Stimulated activated CD4-positive, alpha-beta T cell treated with anti-CD3 and anti-CD28 coated beads, Interleukin-1b, Interleukin-23, amount 100 ng/mL, for 4 hours (primary cell): ENCODE results near the gene NOP9.

Experiments used
- DNase-seq, 2 donors: peaks; one replicate each; pipeline ENCODE4 v3.0.0-alpha.2; 2020; ENCODE audit warnings: low read depth in 2 of 2

Gene NOP9

DNA sequence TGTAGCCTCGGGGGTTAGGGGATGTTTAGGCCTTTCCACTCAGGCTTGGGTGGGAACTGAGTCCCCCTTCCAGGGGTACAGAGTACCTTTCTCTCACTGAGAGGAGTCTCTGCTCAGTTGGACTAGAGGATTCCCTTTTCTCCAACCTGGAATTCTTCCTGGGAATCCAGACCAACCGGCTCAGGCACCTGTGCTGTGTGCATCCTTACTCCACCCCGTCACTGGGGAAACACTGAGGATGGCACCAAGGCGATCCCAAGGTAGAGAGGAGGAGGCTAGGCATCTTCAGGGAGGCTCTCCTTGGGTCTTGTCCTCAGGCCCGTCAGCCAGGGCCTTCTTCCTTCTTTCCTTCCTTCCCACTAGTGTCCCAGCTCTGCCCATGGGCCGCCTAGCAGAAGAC is 35.8 kb upstream of the NOP9 start:
- no peak for DNase-seq

DNA sequence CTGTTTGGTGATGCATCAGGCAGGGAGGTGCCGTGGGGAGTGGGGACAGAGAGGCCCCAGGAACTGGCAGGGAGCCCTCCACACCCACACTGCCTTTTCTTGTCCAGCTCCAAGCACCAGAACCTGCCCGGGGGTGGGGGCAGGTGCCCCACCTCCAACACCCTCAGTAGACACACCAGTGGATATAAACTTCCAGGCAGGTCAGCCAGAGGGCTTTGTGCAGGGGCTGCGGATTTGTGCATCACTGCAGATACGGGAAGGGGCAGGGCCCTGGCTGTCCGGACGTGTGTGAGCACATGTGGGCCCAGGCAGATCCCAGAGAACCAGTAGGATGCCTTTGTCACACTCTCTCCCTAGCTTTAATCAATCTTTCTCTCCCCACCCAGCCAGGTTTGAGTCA is 35.4 kb upstream of the NOP9 start:
- no peak for DNase-seq

DNA sequence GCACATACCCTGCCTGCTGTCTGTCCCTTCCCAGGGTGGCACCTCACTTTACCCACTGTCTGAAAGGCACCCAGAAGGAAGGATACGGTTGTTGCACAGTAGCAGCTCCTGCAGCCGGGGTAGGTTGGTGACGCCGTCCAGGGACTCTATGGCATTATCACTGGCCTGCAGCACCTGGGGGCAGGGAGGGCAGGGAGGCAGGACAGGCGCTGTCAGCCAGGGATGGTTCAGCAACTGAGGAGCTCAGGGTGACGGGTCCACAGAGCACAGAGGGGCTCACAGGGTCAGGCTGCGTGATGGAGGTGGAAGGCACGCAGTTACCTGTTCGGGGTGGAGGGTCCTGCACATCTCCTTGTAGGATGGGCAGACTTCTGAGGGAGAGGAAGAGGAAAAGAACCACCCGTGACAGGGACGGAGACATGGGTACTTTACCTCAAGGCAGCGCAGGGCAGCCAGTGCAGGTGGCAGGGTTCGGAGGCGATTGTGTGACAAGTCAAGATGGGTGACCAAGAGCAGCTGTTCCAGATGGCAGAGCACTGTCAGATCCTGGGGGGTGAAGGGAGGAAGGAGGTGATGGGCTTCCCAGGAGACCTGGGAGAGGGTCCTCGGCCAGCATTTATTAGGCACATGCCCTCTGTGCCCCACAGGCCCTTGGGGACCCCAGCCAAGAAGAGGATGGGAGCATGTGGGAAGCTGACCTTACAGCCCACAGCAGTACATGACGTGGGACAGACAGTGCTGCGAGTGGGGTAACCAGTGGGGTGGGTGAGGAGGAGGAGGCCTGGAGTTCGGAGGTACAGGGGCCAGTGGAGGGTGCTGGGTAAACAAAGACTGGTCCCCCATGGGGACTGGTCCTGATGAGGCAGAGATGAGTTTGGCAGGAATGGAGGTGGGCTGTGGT is 33.1 kb upstream of the NOP9 start:
- no peak for DNase-seq

DNA sequence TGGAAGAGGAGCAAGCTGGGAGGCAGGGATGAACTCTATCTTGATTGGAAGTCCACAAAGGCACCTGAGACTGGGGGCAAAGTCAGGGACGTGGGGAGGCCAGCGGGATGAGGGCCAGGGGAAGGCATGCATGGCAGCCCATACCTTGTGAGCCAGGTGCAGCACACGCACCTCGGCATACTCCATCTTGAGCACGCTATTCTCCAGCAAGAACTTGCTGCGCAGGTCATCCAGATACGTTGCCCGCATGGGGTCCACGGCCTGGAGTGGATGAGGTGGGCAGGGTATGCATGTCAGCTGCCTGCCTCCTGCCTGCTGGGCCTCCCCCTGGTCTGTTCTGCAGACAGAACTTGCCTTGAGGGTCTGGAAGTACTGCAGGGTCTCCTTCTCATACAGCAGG is 32.1 kb upstream of the NOP9 start:
- no peak for DNase-seq

DNA sequence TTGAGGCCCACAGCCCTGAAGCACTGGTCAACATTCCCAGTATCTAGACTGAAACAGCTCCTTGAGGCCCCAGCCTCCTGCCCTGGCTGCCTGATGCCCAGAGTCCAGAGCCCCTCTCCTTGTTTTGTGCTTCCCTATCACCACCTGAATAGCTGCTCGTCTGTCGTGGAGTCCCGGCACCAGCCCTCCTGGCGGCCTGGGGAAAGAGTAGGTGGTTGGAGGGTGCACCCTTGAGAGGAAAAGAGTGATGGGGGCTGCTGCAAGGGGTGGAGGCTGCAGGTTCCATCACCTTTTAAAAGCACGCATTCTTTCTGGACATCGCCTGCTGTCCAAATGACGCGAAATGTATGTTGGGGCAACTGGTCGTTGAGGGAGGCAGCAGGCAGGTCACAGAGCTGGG is 31.4 kb upstream of the NOP9 start:
- DNase-seq: no peak

DNA sequence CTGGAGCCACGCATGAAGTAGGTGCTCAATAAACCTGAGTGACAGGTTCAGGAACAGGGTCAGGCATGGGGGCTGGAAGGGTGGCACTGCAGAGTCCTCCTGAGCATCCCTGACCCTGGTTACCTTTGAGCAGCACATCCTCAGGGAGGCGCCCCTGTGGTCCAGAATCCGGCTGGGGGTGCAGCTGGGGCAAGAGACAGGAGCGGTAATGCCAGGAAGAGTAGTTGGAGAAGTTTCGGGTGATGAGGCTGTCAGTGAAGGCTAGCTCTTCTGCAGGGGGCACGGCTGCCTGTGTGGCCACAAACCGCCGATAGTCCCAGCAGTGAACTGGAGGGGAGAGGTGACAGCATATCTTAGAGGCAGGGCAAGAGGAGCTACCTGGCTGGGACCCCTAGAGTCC is 30.3 kb upstream of the NOP9 start:
- no peak for DNase-seq

DNA sequence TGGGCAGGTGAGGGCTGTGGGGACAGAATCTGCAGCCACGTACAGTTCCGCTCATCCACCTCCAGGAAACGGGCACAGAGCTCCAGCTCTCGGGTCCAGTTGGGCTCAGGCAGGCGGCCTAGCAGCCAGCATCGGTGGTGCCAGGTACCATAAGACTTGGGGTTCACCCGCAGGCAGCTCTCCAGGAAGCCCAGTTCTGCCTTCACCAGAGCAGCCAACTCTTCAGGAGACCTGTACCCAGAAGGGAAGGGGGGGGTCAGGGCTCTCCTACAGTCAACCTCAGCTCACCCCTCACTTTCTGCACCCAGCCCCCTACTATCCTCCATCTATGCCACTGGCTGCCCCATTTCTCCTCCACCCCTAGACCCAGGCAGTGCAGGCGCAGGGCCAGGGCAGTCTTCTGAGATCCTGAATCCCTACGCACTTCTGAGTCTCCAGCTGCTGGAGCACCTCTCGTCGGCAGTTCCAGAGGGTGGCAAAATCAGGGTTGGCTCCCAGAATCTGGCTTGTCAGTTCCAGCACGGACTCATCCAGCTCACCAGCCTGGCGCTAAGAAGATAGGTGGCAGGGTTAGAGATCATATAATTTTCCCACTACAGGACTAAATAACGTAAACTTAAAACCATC is 29.6 kb upstream of the NOP9 start:
- no peak for DNase-seq

DNA sequence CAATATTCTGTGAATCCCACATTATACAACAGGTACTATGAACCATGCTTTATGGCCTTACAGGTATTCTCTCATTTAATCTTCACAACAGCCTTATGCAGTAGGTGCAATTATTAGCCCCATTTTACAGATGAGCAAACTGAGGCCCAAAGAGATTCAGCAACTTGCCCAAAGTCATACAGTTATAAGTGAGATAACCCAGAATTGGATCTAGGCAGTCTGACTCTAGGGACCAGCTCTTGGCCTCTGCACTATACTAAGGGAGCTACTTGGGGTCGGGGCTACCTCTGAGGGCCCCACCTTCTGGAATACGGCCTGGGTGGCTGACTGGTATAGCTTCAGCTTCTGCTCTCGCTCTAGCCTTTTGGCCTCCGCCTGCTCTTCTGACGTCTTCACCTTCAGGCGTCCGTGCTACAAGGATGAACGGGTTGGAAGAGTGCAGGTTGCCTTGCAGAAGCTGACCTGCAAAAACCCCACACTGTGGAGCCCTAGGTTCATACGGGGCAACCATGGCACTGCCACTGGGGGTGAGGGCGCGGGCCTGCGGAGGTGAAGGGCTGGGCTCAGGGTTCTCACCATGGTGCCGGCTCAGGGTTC is 29.0 kb upstream of the NOP9 start:
- no peak for DNase-seq

DNA sequence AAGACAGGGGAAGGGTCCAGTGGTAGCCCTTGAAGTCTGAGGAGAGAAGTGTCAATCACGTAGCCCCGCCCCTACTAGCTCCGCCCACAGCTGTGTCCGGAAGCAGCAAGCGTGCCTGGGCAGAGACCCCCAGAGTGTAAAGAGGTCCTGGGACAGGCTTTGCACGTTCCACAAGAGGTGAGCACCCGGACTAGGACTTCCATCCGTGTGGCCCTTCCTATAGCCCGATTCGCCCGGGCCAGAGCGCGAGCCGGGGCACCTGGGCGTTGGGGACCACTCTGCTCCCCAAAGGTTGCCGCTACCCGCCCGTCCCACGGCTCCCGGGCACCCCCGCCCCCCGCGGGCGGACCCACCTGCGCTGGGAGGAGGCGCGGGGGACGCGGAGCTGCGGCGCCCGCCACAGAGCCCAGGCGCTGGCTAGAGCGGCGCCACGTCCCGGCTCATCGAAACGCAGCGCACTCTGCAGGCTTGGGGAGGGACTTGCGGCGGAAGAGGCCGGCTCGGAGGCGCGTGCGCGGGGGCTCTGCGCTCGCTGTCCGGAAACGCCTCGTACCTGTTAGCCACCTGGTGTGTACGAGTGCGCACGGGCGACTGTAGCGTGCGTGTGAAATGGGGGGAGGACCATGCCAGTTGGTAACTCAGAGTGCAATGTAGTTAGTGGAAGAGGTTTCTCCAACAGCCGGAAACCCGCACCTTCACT is 28.4 kb upstream of the NOP9 start, which contains the start of gene RABGGTA:
TSS of gene RABGGTA (minus strand) at position 464 of the 700 bp plus-strand sequence. CDS start 482 bp downstream, outside the sequence.
- peak; percentile 80 to 86 for DNase-seq

DNA sequence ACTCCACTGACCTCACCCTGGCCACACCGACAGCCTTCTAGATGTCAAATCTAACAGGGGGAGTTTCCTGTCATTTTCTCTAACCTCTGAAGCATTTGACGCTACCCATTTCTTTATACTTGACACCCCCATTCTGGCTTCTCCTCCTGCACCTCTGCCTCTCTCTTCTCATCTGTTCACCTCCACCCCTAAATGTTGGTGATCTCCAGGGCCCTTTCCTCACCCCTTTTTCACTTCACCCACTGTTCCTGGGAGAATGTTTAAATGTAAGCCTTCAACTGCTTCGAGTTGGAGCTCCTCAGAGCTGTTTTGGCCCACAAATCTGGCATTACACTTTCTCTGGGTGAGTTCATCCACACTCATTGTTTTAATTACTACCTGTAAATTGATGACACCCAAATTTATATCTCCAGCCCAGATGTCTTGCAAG is 27.8 kb upstream of the NOP9 start:
- DNase-seq: no peak

DNA sequence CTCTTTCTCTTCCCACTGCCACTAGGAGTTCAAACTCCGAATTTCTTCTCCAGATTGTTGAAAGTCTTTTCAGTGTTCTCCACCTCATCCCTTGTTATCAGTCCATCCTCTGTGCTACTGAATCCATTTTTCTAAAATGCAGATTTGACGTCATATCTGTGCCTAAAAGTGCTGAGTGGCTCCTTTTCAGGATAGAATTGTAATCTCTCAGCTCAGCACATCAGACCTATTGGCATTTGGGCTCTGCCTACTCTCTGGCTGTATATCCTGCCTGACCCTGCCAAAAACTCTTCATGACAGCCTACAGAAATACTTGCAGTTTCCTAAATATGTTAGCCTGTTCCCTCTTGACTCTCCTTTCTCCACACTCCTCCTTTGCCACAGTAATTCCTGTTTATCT is 27.2 kb upstream of the NOP9 start:
- DNase-seq: no peak

DNA sequence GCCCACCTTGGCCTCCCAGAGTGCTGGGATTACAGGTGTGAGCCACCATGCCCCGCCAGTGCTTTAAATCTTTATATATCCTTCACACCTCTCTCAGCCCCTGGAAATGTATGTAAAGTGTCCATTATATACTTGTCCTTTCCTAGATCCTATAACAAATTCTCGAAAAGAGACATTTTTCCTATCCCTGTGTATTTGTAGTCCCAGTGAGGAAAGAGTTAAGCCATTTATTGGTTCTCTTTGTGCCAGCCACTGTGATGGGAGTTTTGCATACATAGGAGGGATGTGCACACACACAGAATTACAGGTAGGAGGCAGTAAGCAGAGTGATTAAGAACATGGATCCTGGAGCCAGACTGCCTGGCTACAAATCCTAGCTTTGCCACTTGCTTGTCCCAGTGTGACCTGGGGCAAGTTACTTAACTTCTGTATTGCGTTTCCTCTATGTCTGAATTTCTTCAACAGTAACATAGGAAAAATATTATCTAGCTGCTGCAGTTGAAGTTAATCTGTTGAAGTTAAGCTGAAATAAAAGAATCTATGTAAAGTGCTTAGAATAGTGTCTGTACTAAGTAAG is 26.1 kb upstream of the NOP9 start:
- DNase-seq: no peak

DNA sequence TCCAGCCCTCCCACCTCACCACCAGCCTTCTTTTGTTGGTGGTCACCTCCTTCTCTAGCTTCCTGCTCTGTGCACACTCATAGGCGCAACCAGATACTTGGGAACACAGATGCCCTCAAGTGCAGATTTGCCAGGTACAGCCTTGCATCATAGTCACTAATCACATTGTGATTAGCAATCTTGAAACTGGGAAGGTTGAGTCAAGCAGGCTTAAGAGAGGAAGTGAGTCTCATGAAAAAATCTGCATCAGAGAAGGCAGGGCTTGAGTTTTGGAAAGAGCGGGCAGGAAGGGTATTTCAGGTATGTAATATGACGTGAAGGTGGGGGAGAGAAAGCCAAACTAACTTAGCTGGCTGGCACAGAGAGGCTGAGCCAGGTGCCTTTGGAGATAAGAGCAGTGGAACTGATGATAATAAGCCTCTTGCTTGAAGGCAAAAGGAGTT is 25.5 kb upstream of the NOP9 start:
- DNase-seq: peak; percentile 27 to 48

DNA sequence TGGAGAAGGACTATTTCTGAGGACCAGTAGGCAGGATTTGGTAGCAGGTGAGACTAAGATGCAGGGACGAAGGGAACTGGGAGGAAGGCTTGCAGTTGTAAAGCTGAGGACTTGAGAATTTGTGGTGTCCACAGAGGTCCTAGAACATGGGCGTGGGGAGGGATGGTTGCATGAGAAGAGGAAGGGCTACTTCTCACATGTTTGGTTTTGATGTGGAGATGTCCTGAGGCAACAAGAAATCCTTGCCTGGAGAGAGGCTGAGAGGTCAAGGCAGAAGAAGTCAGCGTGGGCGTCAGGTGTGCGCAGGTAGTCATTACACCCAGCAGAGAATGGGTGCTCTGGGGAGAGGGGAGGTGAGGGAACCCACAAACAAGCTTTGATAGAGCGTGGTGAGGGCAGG is 22.6 kb upstream of the NOP9 start:
- DNase-seq: no peak

DNA sequence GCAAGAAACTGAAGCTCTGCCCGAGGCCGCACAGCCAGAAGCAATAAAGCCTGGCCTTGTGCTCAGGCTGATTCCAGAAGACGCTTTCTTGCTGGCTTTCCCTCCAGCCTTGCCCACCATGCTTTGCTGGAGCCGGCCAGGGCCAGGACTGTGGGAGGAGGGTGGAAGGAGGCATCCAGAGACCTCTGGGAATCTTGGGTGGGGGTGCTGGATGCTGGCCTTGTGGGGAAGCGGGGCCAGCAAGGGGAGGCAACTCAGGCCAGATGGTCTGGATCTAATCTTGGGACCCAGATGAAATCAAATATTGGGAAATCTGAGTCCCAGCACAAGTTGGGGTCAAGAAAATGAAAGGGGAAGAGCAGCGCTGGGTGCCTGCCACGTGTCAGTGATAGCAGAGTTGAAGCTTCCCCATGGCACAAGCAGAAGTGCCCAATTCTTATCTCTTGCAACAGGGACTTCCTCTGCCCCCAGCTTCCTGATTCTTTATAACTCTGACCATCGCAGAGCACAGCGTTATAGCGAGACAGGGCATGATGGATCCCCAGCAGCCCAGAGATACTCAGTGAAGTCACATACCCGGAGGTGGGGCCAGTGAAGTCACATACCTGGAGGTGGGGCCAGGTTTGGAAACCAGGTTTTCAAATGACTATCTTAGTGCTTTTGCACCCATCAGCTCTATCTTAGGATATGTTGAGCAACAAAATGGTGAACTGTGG is 21.9 kb upstream of the NOP9 start:
- no peak for DNase-seq

DNA sequence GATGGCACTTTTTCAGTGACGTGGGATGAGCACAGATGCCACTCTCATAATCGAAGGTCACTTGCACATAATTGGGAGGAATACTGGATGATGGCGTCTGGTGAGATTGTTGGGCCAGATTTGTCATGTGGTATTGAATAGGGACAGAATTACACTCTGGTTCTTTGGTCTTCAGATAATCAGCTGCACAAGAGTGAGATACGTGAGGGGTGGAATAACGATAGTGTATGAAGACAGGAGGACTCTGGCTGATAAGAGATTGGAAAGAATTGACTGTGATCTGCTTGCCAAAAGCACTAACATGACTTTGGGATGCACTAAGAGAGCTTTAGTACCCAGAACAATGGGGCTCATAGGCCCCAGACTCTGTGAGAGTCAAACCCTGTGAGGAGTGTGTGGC is 21.2 kb upstream of the NOP9 start:
- DNase-seq: no peak

DNA sequence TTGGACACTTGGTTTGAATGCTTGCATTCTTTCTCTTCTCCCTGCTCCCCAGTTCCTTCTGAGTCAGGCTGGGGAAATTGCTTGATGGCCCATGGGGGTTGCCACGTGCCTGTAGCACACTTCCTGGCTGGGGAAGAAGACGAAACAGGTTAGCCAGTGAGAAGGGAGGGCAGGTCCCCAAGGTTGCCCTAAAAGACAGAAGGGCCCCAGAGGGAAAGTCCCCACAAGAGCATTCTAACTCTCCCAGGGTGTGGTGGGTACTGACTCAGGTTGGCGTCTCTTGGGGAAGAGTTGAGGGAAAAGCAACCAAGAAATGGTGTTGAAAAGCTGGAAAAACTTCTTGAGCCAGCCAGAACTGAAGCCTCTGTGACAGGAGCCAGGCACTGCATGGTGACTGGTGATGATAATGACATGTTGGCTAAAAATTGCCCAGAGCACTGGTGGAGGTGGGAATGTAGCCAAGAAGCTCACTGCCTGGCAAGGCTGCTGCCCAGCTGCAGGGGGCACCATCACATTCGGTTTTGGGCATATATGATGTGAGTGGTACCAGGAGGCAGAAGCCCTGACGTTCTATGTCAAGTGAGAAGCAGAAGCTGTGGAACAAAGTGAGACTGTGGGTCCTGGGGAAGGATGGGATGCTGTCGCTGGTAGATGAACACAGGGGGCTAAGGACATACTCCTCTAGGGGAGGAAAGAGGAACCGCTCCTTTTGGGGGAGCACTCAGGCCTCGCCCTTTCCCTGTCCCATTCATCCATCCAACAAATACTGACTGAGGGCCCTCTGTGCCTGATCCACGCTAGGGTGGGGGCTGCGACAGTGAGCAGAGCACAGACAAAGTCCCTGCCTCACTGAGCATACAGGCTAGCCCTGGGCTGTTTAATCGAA is 20.1 kb upstream of the NOP9 start:
- DNase-seq: peak in 1 of 2 donors; percentile 43

DNA sequence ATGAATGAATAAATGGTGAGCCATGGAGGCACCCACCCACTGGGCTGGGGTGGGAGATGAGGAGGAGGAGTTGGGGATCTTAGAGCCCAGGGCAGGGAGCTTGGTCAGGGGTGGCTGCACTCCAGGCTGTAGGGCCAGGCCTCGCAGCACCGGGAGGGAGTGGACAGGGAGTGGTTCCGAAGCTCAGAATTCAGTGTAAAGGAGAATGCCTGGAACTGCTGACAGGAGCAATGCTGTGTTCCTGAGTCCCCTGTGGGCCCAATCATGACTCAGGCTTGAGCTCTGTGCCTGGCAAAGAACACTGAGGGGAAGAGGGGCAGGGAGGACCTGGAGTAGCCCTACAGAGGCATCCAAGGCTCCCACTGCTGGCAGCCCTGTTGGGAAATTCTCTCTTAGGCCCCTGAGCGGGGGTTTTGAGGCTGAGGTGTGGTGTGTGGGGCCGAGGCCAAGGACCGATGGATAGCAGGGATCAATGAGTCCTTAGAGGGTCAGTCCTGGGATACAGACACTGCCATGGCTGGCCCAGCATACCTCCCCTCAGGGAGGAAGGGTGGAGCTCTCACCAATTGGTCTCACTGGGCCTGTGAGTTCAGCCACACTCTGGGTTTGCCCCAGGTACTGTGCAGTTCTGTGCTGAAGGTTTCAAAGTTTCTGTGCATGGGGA is 18.7 kb upstream of the NOP9 start:
- no peak for DNase-seq

DNA sequence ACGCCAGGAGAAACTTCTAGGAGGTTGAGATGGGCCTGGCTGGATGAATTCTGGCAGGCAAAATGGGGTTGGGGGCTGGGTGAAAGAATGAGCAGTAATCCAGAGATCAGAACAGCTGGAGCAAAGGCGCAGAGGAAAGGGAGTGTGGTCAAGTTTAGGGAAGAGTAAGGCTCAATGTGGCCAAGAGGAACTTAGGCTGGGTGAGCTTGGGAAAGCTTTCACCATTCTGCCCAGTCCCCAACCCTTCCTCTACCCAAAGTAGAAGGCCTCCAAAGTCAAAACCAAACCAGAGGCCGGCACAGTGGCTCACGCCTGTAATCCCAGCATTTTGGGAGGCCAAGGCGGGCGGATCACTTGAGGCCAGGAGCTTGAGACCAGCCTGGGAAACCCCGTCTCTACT is 18.0 kb upstream of the NOP9 start:
- no peak for DNase-seq

DNA sequence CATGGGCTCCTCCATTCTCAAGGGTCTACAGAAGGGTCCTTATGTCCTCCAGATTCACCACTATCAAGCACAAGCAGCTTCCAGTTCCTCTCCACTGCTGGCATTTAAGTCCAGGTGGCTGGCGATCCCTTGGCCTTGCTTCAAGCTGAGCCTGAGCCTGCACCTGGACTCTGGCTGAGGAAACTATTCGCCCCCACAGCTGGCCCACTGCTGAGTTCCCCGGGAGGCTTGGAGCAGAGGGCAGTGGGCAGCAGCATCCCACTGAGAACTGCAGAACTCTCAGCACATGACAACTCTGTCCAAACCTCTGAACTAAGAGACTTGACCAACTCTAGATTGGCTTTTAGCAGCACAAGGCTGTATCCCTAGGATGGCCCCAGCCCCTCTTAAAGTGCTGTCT is 16.9 kb upstream of the NOP9 start:
- no peak for DNase-seq
